Measurements from ENCODE around the gene FAM124B. TPM values are rescaled to one million over a fixed set of nuclear protein-coding genes. Genes with fewer than 3 reads are reported as not detected.
"Not testable (repeated sequence)": the region's sequence is repeated elsewhere in the genome, so short reads cannot be mapped to it uniquely, and the experiment has no call there.

FAM124B gene
- total RNA-seq, 4 donors from 2014 or later: 0.94 to 5.8 (median 1.0) TPM; not detected in 1

DNA sequence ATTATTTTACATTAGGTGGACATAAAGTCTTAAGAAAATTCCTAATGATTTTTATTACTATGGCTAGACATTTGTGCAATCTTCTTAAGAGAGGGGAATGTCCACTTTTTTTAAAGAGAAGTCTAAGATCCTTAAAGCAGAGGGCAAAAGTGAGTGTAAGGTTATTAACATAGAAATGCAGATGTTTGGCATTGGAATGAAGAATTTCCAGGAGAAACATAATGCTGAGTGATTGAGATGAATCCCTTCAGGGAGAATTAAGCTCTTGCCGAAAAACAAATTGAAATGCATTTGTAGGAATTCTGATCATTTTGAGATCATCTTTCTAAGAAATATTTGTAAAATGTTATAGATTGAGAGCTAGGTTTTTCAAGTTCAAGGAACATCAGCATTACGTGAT, 15.0 kb downstream of the FAM124B start:
- no peaks in the 10 kb centered on the region for H3K27me3 ChIP-seq
- no peak overlapping the region for H3K4me3 ChIP-seq

DNA sequence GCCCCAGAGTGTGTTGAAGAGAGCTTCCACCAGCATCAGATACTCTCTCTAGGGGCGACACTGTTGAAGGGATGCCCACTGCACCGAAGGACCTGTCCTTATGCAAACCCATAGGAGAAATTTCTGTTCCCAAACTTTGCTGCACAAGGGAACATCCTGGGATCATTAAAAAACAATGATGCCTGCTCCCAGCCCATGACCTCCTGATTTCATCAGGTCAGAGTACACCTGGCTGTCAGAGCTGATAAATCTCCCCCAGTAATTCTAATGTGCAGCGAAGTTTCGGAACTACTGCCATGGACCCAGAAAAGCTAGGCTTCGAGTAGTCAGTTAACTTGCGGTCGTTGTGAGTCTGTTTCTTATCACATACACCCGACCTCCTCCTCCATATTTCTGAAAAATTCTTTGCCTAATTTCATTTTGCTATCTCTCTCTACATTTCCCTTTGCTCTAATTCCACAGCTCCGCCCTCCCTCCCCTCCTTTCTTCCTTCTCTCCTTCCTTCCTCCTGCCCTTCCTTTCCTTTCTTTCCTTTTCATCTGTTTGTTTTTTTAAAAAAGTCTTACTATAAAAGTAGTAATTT, 18.8 kb downstream of the FAM124B start:
- Histone ChIP-seq H3K27ac (no peak overlapping the region), H3K36me3 (no peaks in the 10 kb centered on the region), H3K4me1 (no peaks in the 10 kb centered on the region), H3K27me3 (no peaks in the 10 kb centered on the region), H3K9me3 (no peaks in the 10 kb centered on the region), H3K4me3 (no peak overlapping the region)
- no peak for DNase-seq
- TF ChIP-seq, protein P1, sequence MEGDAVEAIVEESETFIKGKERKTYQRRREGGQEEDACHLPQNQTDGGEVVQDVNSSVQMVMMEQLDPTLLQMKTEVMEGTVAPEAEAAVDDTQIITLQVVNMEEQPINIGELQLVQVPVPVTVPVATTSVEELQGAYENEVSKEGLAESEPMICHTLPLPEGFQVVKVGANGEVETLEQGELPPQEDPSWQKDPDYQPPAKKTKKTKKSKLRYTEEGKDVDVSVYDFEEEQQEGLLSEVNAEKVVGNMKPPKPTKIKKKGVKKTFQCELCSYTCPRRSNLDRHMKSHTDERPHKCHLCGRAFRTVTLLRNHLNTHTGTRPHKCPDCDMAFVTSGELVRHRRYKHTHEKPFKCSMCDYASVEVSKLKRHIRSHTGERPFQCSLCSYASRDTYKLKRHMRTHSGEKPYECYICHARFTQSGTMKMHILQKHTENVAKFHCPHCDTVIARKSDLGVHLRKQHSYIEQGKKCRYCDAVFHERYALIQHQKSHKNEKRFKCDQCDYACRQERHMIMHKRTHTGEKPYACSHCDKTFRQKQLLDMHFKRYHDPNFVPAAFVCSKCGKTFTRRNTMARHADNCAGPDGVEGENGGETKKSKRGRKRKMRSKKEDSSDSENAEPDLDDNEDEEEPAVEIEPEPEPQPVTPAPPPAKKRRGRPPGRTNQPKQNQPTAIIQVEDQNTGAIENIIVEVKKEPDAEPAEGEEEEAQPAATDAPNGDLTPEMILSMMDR (IDR thresholded peaks at IDR 0.05): no peak
- TF ChIP-seq POLR2A (IDR thresholded peaks at IDR 0.05): no peak

More for the DNA sequence above, 15.0 kb downstream of the FAM124B start:
- Histone ChIP-seq H3K4me1 (no peaks in the 10 kb centered on the region), H3K9me3 (no peaks in the 10 kb centered on the region), H3K27ac (no peak overlapping the region), H3K36me3 (no peaks in the 10 kb centered on the region)
- no peak for DNase-seq
- no peak for TF ChIP-seq POLR2A (IDR thresholded peaks at IDR 0.05)
- TF ChIP-seq, protein P1 (IDR thresholded peaks at IDR 0.05): no peak

DNA sequence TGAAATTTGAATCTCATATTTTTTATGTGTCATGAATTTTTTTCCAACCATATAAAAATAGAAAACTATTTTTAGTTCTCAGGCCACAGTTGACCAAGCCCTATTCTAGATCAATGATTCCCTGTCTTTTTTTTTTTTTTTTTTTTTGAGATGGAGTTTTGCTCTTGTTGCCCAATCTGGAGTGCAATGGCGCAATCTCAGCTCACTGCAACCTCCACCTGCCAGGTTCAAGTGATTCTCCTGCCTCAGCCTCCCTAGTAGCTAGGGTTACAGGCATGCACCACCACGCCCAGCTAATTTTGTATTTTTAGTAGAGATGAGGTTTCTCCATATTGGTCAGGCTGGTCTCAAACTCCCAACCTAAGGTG, 19.6 kb downstream of the FAM124B start:
- H3K4me3 ChIP-seq, DNase-seq, H3K4me1 ChIP-seq, H3K36me3 ChIP-seq, H3K27ac ChIP-seq, H3K9me3 ChIP-seq, H3K27me3 ChIP-seq: not testable (repeated sequence)

DNA sequence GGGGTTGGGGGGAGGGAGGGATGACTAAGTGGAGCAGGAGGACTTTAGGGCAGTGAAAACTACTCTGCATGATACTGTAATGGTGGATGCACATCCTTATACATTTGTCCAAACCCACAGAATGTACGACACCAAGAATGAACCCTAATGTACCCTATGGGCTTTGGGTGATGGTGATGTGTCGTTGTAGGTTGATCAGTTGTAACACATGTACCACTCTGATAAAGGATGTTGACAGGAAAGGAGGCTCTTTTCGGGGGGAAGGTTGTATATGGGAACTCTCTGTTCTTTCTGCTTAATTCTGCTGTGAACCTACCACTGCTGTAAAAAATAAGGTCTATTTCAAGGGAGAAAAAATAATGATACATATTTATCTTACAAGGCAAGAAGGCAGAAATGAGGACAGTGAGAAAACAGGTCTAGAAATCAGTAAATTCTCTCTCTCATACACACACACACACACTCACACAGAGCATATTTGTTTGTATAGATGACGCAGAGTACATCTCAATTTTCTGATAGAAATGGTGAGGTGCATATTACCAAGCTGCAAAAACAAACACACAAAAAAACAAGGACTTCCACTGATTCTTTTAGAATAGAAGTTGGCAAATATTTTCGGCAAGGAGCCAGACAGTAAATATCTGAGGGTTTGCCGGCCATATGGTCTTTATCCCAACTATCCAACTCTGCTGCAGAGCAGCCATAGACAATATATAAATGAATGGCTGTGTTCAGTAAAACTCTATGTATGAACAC, 20.2 kb downstream of the FAM124B start:
- Histone ChIP-seq H3K4me1 (no peaks in the 10 kb centered on the region), H3K27me3 (no peaks in the 10 kb centered on the region), H3K4me3 (no peak overlapping the region), H3K36me3 (no peaks in the 10 kb centered on the region), H3K9me3 (no peaks in the 10 kb centered on the region), H3K27ac (no peak overlapping the region)
- no peak for TF ChIP-seq POLR2A (IDR thresholded peaks at IDR 0.05)
- TF ChIP-seq, protein P1 (IDR thresholded peaks at IDR 0.05): no peak
- DNase-seq: no peak

DNA sequence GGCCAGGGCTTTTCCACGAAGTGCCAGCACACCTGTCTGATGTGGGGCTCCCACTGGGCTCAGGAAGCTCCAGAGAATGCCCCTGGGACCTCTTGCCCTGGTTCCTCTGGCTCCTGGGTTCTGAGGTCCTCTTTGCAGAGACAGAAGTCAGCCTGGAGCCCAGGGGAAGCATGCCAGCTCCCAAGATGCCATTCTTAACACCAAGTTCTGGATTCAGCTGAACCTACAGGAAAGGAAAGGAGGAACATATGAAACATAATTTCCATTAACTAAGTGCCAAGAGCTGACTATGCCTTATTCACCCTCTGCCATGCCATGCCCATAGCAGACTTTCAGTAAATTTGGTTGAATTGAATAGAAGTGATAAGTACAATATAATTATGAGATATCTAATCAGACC, 21.9 kb downstream of the FAM124B start:
- H3K4me1 ChIP-seq: no peaks in the 10 kb centered on the region
- no peak for DNase-seq
- TF ChIP-seq, protein P1 (IDR thresholded peaks at IDR 0.05): no peak
- TF ChIP-seq POLR2A (IDR thresholded peaks at IDR 0.05): no peak

DNA sequence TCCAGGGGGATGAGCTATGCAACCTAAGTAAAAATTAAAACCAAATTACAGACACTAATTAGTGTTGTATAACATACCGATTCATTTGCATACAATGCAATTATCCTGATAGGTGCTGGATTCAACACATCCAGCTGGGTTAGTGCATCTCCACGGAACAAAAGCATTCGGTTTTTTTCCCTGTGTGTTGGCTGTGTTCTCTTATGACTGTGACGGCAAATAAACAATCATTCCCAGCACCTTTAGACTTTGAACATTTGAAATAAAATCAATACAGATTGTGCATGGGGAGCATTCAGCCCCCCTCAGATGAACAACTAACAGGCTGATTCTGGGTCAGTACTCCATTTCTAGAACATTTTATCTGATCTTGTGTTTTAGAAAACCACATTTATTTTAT, 22.7 kb downstream of the FAM124B start:
- no peaks in the 10 kb centered on the region for H3K27me3 ChIP-seq
- no peaks in the 10 kb centered on the region for H3K9me3 ChIP-seq
- no peak for TF ChIP-seq POLR2A (IDR thresholded peaks at IDR 0.05)
- TF ChIP-seq, protein P1 (IDR thresholded peaks at IDR 0.05): no peak
- no peak overlapping the region for H3K27ac ChIP-seq
- H3K4me1 ChIP-seq: no peaks in the 10 kb centered on the region
- no peaks in the 10 kb centered on the region for H3K36me3 ChIP-seq
- H3K4me3 ChIP-seq: no peak overlapping the region
- no peak for DNase-seq

More for the DNA sequence above, 21.9 kb downstream of the FAM124B start:
- H3K27me3 ChIP-seq: no peaks in the 10 kb centered on the region
- no peak overlapping the region for H3K4me3 ChIP-seq
- H3K9me3 ChIP-seq: no peaks in the 10 kb centered on the region
- H3K36me3 ChIP-seq: no peaks in the 10 kb centered on the region
- no peak overlapping the region for H3K27ac ChIP-seq

All from Peyer's patch (tissue), 4 donors.